ENCODE results near the gene TLR6.
A peak's percentile ranks its signal among the peaks of the same experiment; 100 is the strongest.

TLR6 gene, protein sequence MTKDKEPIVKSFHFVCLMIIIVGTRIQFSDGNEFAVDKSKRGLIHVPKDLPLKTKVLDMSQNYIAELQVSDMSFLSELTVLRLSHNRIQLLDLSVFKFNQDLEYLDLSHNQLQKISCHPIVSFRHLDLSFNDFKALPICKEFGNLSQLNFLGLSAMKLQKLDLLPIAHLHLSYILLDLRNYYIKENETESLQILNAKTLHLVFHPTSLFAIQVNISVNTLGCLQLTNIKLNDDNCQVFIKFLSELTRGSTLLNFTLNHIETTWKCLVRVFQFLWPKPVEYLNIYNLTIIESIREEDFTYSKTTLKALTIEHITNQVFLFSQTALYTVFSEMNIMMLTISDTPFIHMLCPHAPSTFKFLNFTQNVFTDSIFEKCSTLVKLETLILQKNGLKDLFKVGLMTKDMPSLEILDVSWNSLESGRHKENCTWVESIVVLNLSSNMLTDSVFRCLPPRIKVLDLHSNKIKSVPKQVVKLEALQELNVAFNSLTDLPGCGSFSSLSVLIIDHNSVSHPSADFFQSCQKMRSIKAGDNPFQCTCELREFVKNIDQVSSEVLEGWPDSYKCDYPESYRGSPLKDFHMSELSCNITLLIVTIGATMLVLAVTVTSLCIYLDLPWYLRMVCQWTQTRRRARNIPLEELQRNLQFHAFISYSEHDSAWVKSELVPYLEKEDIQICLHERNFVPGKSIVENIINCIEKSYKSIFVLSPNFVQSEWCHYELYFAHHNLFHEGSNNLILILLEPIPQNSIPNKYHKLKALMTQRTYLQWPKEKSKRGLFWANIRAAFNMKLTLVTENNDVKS

GRCh38 chr4:38856524-38857337 lies at the start of gene TLR6:
Gene TLR6, minus strand, starts transcription at chr4:38856817. Its CDS starts 27,344 bp downstream, at chr4:38829473.
- DNase-seq: peak; percentile 74 to 84

DNA sequence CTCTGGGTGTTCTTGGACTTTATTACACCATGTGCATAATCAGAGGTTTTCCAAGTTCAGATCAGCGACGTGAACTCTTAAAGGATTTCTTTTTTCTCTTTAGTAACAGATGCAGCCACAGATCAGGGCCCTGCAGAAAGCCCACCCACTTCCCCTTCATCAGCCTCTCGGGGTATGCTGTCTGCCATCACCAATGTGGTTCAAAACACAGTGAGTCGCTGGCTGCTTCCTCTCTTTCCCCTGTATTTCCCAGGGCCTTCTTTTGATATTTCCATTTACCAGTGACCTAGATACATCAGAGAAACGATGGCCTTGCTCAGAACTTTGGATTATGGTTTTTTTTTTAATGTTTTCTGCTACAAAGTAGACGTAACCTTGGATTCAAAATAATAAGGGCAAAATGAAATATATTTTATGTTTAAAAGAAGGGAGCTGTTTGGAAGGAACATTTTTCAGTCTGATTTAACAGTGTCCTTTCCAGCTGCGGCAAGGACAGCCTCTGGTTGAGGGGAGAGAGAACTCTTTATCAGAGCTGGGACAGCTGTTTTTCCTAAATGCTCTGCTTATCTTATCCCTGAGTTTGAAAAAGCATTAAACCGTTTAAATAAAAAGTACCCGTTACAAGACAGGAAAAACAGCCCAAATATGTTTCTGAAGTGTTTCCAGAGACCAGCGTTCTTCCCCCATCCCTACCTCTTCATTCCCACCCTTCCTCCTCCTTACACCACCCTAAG lies 49.2 kb upstream of the TLR6 start:
- DNase-seq: no peak

DNA sequence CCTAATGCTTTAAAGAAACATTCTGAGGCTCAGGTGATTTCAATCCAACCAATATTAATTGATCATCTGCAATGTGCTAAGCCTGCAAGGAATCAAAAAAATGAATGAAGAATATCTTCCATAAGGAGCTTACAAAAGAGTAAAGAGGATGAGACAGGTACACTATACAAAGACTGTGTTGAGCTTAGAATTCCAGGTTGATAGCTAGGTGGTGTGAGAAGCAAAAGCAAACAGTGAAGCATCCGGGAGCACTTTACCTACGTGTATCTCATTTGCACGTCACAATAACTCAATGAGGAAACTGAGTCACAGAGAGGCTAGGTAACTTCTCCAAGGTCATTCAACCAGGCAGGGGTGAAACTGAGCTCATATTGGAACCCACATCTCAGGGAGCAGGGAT lies 48.1 kb upstream of the TLR6 start:
- no peak for DNase-seq

- no peak for DNase-seq
Observed at GRCh38 chr4:38904090-38904666, 47.6 kb upstream of the TLR6 start.

DNA sequence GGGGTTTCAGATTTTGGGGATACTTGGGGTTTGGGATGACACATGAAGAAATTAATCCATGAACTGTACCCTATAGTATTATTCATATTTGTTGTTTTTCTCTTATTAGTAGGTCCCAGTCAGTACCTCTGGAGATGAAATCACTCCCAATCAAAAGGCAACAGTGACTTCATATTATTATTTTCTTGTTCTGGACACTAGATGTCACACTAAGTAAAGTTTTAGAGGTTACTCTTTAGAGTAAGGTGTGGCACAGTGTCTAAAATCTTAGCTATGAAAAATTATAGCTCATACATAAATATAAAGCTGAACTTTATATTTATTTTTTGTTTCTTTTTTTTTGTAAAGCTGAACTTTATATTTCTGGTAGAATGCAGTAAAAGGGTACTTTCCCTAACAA lies 46.1 kb upstream of the TLR6 start:
- DNase-seq: peak in 1 of 2 donors; percentile 68

- DNase-seq: no peak
Observed at GRCh38 chr4:38902221-38902620, 45.6 kb upstream of the TLR6 start.

DNA sequence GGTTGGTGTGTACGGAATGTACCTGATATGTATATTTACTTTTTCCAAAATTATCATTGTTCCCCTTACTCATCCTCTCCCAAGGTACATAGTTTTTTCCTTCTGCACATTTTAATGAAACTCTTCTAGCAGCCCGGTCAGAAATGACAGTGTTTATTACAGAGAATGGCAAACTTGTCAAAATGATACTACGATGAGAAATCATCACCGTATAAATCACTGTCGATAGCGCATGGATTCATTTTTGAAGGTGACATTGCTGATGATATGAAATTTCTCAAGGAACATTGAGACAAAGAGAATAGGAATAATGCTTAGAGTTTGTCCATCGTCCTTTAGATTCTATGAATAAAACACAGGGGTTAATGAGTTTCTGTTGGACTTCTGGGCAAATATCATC lies 41.6 kb upstream of the TLR6 start:
- DNase-seq: no peak

DNA sequence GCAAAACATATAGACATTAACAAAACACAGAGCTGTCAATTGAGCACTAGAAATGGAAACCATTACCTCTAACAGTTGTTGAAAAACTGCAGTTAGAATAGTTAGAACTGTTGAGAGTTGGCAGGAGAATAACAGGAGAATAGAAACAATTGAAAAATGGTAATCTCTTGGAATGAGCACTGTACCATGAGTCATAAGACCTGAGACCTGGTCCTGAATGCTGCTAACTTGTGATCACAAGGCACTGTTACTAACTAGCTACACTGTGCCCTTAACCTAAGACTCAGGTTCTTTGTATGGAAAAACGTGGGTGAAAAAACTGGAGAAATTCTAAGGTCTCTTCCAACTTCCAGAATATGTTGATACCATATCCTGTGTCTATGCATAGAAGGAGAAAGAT lies 40.3 kb upstream of the TLR6 start:
- DNase-seq: no peak

- DNase-seq: no peak
Observed at GRCh38 chr4:38894322-38894982, 37.8 kb upstream of the TLR6 start.

DNA sequence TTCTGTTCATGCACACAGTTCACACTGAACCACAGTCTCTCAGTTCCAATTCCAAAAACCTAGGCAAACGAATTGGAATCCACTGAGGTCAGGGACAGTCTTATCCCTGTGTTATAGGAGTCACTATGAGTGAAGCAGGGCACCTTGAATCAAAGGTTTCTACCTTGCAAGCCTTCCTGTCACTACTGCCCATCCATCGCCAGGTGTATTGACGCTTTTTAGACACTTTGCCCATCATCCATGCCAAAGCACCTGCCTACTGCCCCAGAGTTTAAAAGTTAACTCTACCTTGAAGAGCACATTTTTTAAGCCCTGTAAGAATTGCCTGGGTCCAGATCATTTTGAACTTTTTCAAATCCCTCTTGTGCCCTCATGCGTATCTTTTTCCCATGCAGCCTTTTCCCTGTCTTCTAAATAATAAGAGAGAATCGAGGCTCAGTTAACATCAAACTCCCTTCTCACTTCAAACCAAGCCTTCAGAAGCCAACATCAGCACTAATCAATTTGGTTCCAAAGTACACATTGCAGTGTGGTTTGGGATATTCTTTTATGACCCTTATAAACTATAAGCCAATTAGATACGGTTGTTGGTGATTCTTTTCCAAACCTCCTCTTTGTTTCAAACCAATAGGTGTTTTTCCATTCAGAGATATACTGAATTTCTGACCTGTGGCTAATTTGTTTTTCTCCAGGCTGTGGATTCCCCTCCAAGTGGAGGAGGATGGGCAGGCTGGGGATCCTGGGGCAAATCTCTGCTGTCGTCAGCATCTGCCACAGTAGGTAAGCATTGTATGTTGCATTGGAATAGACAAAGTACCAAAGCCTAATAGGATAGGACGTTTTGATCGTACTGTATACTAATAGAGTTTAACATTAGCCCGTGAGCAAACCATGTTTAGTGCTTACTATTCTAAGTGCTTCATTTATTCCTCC lies 34.7 kb upstream of the TLR6 start:
- no peak for DNase-seq

DNA sequence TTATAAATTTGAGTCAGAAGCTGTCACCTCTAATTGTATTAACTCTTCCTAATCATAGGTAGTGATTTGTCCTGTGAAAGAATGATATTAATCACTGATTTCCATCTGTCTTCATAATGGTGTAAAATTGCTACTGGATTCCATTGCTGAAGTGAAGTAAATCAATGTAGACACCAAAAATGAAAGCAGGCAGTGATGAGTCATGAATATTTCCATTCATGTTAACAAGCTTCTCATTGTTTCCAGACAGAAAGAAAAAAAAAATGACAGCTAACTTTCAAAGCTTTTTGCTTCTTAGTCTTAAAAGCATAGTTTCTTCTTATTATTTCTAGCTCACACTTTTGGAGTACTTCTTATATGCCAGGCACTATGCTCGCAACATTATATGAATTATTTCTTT lies 32.5 kb upstream of the TLR6 start:
- no peak for DNase-seq

DNA sequence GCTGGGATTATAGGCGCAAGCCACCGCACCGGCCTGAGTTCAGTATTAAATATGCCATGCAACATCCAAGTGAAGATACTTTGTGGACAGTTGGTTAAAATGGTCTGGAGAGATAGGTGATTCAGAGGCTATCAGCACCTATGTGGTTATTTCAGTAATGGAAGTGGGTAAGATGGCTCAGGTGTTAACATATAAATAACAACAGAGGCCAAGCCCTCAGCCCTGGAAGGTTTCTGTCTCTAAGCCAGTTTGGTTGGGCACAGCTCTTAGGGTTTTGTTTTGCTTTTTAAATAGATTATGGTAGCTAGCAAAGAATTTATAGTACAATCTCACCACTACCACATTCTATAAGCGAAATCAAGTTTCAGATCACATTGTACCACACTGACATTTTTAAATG lies 27.6 kb upstream of the TLR6 start:
- DNase-seq: no peak

DNA sequence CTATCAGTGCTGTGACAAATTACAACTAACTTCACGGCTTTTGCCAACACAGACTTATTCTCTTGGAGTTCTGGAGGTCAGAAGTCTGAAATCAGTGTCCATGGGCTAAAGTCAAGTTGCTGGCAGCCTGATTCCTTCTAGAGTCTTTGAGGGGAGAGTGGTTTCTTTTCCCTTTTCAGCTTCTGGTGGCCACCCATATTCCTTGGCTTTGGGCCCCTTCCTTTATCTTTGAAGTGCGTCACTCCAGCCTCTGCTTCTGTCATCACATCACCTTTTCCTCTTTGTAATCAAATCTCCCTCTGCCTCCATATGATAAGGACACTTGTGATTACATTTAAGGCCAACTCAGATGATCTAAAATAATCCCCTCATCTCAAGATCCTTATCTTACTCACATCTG lies 20.0 kb upstream of the TLR6 start:
- no peak for DNase-seq

GRCh38 chr4:38873290-38873944 lies 16.8 kb upstream of the TLR6 start:
- DNase-seq: no peak

DNA sequence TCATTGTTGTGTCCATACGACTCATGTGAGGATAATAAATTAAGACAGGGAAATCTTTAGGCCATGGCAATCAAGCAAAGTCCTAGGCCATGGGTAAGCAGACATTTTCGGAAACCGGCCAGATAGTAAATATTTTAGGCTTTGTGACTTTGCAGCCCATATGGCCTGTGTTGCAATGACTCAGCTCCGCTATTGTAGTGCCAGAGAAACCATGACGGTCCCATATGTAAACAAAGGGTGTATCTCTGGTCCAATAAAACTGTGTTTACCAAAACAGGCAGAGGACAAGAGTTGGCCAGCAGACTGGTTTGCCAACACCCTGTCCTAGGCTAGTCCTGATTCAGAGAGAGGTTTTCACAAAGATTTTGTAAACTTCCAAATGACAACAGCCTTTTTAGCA lies 16.0 kb upstream of the TLR6 start:
- DNase-seq: no peak

GRCh38 chr4:38871593-38871992 lies 15.0 kb upstream of the TLR6 start:
- DNase-seq: no peak

DNA sequence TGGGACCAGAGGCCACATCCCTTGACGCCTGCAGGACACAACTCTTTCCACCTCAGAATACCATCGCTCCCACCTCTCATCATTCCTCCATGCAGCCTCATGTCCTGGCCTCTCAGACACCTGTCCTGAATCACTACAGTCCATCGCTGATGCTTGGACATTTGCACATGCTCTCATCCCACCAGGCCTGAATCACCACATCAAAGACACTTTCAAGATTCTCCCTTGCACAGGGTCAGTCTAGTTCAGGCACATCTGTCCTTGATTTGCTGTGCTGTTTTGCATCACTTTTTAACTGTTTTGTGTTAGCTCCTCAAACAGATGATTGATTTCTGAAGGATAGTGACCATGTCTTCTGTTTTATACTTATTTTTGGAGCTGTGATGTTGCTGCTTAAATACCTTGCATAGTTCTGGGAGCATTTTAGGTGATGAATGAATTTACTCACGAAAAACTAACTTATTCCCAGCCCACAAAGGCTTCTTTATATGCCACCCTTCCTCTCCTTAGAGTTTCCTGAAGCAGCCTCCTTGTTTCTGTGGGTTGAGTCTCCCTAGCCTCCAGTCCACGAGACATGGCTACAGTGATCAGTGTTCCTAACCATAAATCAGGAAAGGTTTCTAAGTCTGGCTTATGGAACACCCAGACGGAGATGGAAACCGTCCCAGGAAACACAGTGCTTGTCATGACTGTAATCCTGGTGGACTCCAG lies 13.6 kb upstream of the TLR6 start:
- DNase-seq: no peak

GRCh38 chr4:38869511-38869910 lies 12.9 kb upstream of the TLR6 start:
- DNase-seq: no peak
